HAP-1 (cell line): ENCODE results near the gene MARCHF6.

Experiments used
- DNase-seq, 2 experiments: peaks; one replicate each; pipeline ENCODE4 v3.0.0-alpha.2; 2016 to 2020; ENCODE audit warnings: low spot score in 2 of 2
- H3K27me3 ChIP-seq: fragments of 250-450 bp; sonication (Bioruptor Pico); 2 replicates; pipeline ENCODE4 v1.5.1; 2020; ENCODE audit warnings: low read depth, mild to moderate bottlenecking, moderate library complexity
- H3K36me3 ChIP-seq: fragments of 250-450 bp; sonication (Bioruptor Pico); replicated peaks from 2 replicates; pipeline ENCODE4 v1.5.1; 2020; ENCODE audit warnings: mild to moderate bottlenecking
- H3K4me1 ChIP-seq: fragments of 250-450 bp; sonication (Bioruptor Pico); 2 replicates; pipeline ENCODE4 v1.5.1; 2020; ENCODE audit warnings: mild to moderate bottlenecking
- H3K4me3 ChIP-seq: fragments of 250-450 bp; sonication (Bioruptor Pico); 2 replicates; pipeline ENCODE4 v1.5.1; 2020; ENCODE audit warnings: mild to moderate bottlenecking, moderate library complexity
- H3K9me3 ChIP-seq: fragments of 250-450 bp; sonication (Bioruptor Pico); 2 replicates; pipeline ENCODE4 v1.5.1; 2020; ENCODE audit warnings: mild to moderate bottlenecking, moderate library complexity
- in situ Hi-C: fragments of 300-500 bp; cut with MboI; formaldehyde crosslinking; loops from 3 replicates; pipeline ENCODE4 v1.14.3; 2020; ENCODE audit warnings: low sequenced_read_pairs, inconsistent platforms, mixed read lengths

Gene MARCHF6

GRCh38 chr5:10315201-10315600 is 38.3 kb upstream of the MARCHF6 start:
- no peaks in the 10 kb centered on the region for H3K9me3 ChIP-seq
- DNase-seq: no peak
- no peak overlapping the region for H3K4me3 ChIP-seq
- in situ Hi-C loops: no loop called here
- no peaks in the 10 kb centered on the region for H3K36me3 ChIP-seq
- H3K27me3 ChIP-seq: no peaks in the 10 kb centered on the region
- H3K4me1 ChIP-seq: peaks cover 2% of the 10 kb centered on the region; the same call in 1 of the 2 replicates

GRCh38 chr5:10315824-10316509 is 37.5 kb upstream of the MARCHF6 start:
- no peak for DNase-seq
- in situ Hi-C loops: no loop called here
- H3K36me3 ChIP-seq: no peaks in the 10 kb centered on the region
- H3K4me1 ChIP-seq: no peaks in the 10 kb centered on the region
- no peak overlapping the region for H3K4me3 ChIP-seq
- H3K9me3 ChIP-seq: no peaks in the 10 kb centered on the region
- H3K27me3 ChIP-seq: no peaks in the 10 kb centered on the region

- no peak for DNase-seq
- H3K27me3 ChIP-seq: no peaks in the 10 kb centered on the region
- H3K4me3 ChIP-seq: no peak overlapping the region
- in situ Hi-C loops: no loop called here
- no peaks in the 10 kb centered on the region for H3K9me3 ChIP-seq
- no peaks in the 10 kb centered on the region for H3K4me1 ChIP-seq
- no peaks in the 10 kb centered on the region for H3K36me3 ChIP-seq
Measured at GRCh38 chr5:10317825-10318682, 35.4 kb upstream of the MARCHF6 start.

GRCh38 chr5:10319202-10319851 is 34.2 kb upstream of the MARCHF6 start:
- H3K27me3 ChIP-seq: no peaks in the 10 kb centered on the region
- peaks cover 4% of the 10 kb centered on the region for H3K4me1 ChIP-seq
- in situ Hi-C loops: no loop called here
- no peaks in the 10 kb centered on the region for H3K36me3 ChIP-seq
- DNase-seq: no peak
- H3K4me3 ChIP-seq: no peak overlapping the region
- H3K9me3 ChIP-seq: no peaks in the 10 kb centered on the region

- Histone ChIP-seq H3K4me3 (no peak overlapping the region), H3K4me1 (peaks cover 4% of the 10 kb centered on the region), H3K36me3 (no peaks in the 10 kb centered on the region), H3K9me3 (no peaks in the 10 kb centered on the region), H3K27me3 (no peaks in the 10 kb centered on the region)
- DNase-seq: no peak
- in situ Hi-C loops: no loop called here
Measured at GRCh38 chr5:10320793-10321192, 32.7 kb upstream of the MARCHF6 start.

- Histone ChIP-seq H3K36me3 (no peaks in the 10 kb centered on the region), H3K4me3 (no peak overlapping the region), H3K9me3 (no peaks in the 10 kb centered on the region), H3K27me3 (no peaks in the 10 kb centered on the region), H3K4me1 (peaks cover 4% of the 10 kb centered on the region)
- in situ Hi-C loops: no loop called here
- no peak for DNase-seq
Measured at GRCh38 chr5:10321882-10322281, 31.6 kb upstream of the MARCHF6 start.

- in situ Hi-C loops: no loop called here
- Histone ChIP-seq H3K4me3 (no peak overlapping the region), H3K9me3 (no peaks in the 10 kb centered on the region), H3K36me3 (no peaks in the 10 kb centered on the region), H3K27me3 (no peaks in the 10 kb centered on the region), H3K4me1 (peaks cover 4% of the 10 kb centered on the region)
- DNase-seq: no peak
Measured at GRCh38 chr5:10323588-10324488, 29.7 kb upstream of the MARCHF6 start.

GRCh38 chr5:10324518-10325370 is 28.8 kb upstream of the MARCHF6 start:
- no peak overlapping the region for H3K4me3 ChIP-seq
- in situ Hi-C loops: no loop called here
- H3K4me1 ChIP-seq: peaks cover 4% of the 10 kb centered on the region
- DNase-seq: no peak
- H3K27me3 ChIP-seq: no peaks in the 10 kb centered on the region
- H3K36me3 ChIP-seq: no peaks in the 10 kb centered on the region
- no peaks in the 10 kb centered on the region for H3K9me3 ChIP-seq

- Histone ChIP-seq H3K4me3 (no peak overlapping the region), H3K4me1 (peaks cover 3% of the 10 kb centered on the region), H3K9me3 (no peaks in the 10 kb centered on the region), H3K27me3 (no peaks in the 10 kb centered on the region), H3K36me3 (no peaks in the 10 kb centered on the region)
- no peak for DNase-seq
- in situ Hi-C loops: no loop called here
Measured at GRCh38 chr5:10328323-10328722, 25.2 kb upstream of the MARCHF6 start.

- in situ Hi-C loops: no loop called here
- DNase-seq: no peak
- Histone ChIP-seq H3K9me3 (no peaks in the 10 kb centered on the region), H3K4me3 (no peak overlapping the region), H3K4me1 (no peaks in the 10 kb centered on the region), H3K27me3 (no peaks in the 10 kb centered on the region), H3K36me3 (no peaks in the 10 kb centered on the region)
Measured at GRCh38 chr5:10329446-10329819, 24.1 kb upstream of the MARCHF6 start.

GRCh38 chr5:10329820-10330481 is 23.5 kb upstream of the MARCHF6 start:
- no peak for DNase-seq
- Histone ChIP-seq H3K4me1 (no peaks in the 10 kb centered on the region), H3K4me3 (no peak overlapping the region), H3K27me3 (no peaks in the 10 kb centered on the region), H3K36me3 (no peaks in the 10 kb centered on the region), H3K9me3 (no peaks in the 10 kb centered on the region)
- in situ Hi-C loops: no loop called here

GRCh38 chr5:10330511-10331230 is 22.8 kb upstream of the MARCHF6 start:
- no peak for DNase-seq
- Histone ChIP-seq H3K9me3 (no peaks in the 10 kb centered on the region), H3K36me3 (no peaks in the 10 kb centered on the region), H3K27me3 (no peaks in the 10 kb centered on the region), H3K4me3 (no peak overlapping the region), H3K4me1 (no peaks in the 10 kb centered on the region)
- in situ Hi-C loops: no loop called here
